Testis (tissue), 2 donors: ENCODE results near the gene SLC3A2.

Experiments used
- POLR2A ChIP-seq: fragments of 450-650 bp; IDR thresholded peaks from one replicate; pipeline ENCODE4 v1.6.1; 2017; ENCODE audit warnings: antibody characterized with exemption, mild to moderate bottlenecking, moderate library complexity
- TF ChIP-seq, protein P1 (sequence below), 3 experiments: fragments of 450-650 bp in 2 of 3; fragments of 200-600 bp in 1 of 3; sonication (generic) in 1 of 3; IDR thresholded peaks; one replicate each; pipeline ENCODE4 v1.5.1; 2016 to 2019; ENCODE audit warnings: antibody characterized with exemption in 3 of 3, mild to moderate bottlenecking in 2 of 3, moderate library complexity in 1 of 3

DNA sequence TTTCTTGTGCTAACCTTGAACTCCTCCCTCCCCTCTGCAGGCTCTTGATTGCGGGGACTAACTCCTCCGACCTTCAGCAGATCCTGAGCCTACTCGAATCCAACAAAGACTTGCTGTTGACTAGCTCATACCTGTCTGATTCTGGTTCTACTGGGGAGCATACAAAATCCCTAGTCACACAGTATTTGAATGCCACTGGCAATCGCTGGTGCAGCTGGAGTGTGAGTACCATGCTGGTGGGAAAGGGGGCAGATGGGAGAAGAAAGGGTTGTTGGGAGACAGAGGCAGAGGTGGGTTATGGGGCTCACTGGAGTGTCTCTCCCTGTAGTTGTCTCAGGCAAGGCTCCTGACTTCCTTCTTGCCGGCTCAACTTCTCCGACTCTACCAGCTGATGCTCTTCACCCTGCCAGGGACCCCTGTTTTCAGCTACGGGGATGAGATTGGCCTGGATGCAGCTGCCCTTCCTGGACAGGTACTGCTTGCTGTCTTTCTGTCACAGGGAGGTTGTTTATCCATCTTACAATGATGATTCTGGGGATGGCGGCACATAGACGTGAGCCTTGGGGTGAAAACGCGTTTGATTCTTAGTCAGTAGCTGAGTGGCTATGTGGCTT lies 4.5 kb downstream of the SLC3A2 start:
- TF ChIP-seq POLR2A = no peak
- TF ChIP-seq, protein P1, sequence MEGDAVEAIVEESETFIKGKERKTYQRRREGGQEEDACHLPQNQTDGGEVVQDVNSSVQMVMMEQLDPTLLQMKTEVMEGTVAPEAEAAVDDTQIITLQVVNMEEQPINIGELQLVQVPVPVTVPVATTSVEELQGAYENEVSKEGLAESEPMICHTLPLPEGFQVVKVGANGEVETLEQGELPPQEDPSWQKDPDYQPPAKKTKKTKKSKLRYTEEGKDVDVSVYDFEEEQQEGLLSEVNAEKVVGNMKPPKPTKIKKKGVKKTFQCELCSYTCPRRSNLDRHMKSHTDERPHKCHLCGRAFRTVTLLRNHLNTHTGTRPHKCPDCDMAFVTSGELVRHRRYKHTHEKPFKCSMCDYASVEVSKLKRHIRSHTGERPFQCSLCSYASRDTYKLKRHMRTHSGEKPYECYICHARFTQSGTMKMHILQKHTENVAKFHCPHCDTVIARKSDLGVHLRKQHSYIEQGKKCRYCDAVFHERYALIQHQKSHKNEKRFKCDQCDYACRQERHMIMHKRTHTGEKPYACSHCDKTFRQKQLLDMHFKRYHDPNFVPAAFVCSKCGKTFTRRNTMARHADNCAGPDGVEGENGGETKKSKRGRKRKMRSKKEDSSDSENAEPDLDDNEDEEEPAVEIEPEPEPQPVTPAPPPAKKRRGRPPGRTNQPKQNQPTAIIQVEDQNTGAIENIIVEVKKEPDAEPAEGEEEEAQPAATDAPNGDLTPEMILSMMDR (IDR thresholded peaks at IDR 0.05) = no peak
